GM21576 (cell line): Measurements from ENCODE around the gene CCDC73.
"Not testable (repeated sequence)": the region's sequence is repeated elsewhere in the genome, so short reads cannot be mapped to it uniquely, and the experiment has no call there.

Experiments
- ATAC-seq: cut with Tn5 transposase; IDR thresholded peaks from one replicate; pipeline ENCODE4 v1.9.1; 2021; ENCODE audit warnings: mild to moderate bottlenecking, moderate library complexity; ENCODE audit not compliant: unreplicated experiment

CCDC73 gene

DNA sequence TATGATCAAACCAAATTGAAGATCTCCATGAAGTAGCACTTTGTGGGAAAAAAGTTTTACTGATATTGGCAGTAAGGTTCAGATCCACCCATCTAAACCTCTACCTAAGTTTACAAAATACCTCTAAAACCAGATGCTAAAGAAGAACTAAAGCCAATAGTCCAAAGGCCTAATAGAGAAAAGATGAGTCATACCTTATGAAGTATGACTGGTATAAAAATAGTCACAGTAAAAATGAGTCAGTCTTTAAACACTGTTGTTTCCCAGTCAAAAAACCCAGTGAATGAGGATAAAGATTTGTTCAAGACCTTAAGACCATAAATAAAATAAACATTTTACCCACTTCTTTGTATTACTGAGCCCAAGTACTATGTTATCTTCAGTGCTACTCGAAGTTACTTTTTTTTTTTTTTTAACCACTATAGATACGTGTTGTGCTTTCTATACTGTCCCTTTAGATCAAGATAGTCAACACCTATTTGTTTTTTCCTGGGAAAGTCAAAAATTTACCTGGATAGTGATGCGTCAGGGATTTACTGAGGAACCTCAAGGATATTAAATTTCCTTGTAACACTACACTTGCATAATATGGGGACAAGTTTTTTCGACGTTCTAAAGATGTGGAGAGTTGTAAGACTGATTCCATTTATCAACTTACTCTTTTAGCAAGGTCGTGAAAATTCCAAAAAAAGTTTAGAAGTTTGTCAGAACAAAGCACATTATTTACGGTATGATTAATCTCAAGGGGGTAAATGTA is 87.3 kb downstream of the CCDC73 start:
- ATAC-seq = peak; percentile 94

DNA sequence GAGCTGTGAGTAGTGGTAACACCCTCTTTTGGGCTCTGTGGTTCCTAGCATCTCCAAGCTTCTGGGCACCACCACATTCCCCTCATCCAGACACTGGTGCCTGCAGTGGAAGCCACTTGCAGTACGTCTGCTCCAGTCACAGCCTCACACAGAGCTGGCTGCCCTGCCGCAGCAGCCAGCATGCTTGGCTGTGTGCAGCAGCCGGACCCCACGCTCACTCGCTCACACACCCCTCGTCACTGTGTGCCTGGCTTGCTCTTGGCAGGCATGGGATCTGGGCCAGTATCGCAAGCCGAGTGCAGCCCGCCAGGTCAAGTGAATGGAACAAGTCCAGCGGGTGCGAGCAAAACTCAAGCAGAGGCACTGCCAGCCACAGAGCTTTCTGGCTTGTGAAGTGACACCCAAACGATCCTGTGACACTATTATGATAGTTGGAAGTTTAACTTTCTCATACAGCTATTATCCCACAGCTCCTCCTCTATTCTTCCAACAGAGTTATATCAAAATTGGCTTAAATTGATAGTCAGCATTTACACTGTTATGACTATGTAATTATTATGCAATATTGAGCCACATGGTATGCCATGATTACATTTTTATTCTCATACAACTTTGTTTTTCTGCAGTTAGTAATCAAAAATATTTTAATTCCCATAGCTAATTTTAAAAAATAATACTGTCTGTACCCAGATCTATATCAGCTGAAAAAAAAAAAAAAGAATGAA is 89.0 kb downstream of the CCDC73 start:
- ATAC-seq = no peak

DNA sequence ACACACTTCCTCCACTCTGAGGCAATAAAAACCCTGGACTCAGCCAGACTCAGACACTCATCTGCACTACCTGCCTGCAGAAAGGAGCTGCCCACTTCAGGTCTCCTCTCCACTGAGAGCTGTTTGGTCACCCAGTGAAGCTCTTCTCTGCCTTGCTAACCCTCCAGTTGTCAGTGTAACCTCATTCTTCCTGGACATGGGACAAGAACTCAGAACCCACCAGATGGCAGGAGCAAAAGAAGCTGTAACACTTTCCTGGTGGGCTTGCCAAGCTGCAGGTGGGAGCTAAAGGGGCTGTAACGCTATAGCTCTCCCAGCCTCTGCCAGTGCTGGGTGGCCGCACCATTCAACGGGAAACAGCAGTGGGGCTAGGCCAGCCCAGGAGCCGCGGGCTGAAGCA is 89.7 kb downstream of the CCDC73 start:
- no peak for ATAC-seq

DNA sequence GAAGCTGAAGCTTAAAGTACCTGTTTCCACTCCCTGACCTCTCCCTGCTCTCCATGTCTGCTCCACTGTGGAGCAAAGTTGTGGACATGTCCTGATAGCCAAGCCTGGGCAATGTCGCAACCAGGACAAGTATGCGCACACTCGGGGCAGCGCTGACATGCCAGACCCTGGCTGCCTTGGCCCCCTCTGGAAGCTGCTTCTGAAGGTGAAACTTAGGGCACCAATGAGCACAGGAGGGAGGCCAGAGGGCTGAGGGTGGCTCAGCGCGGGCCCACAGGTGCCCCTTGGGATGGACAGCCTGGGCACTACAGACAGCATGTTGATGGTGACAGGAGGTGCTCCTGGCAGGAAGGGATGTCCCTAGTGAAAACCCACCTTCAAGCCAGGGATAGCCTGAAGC is 90.2 kb downstream of the CCDC73 start:
- ATAC-seq = no peak

DNA sequence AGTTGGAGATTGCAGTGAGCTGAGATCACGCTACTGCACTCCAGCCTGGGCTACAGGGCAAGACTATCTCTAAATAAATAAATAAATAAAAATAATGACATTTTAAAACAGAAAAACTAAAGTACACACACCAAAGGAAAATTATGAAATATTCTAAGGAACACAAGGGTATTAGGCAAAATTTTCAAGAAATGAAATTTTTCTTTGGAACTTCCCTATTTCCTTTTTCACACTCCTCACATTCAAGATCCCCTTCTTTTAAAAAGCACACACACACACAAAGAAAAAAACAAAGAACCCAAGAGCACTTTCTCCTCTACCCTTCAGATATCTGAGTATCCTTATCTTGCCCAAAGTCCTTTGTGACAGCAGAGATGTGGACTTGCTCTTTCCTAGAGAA is 92.8 kb downstream of the CCDC73 start:
- ATAC-seq = no peak

DNA sequence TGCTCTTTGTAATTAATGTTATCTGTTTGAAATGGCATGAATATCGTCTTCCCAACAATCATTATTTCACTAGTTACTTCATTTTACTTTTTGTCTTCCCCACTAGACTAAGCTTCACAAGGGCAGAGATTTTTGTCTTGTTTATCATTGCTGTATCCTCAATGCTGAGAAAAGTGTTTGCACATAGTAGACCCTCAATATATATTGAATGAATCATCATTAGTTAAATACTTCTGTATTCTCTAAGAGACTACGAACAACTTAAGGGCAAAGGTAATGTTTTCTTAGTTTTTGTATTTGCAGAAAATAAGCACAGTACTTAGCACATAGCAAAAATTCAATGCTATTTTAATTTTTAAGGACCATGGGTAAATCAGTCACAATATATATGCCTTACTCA is 95.9 kb downstream of the CCDC73 start:
- no peak for ATAC-seq

DNA sequence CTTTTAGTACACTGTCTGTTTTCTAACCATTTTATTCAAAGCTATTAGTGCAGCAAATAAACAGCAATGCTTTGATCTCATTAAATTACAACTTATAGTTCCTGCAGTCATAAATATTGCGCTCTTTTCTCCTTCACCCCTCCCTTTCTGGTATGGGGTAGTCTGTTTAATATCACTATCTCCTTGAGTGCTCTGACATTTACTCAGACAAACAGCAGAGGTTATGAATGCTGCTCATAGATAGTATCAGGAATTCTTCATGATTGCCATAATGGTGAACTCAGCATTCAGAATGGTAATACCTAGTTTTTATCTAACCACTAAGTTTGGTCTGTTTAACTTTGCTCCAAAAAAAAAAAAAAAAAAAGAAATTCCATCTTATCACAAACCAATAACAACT is 123.4 kb downstream of the CCDC73 start:
- ATAC-seq = no peak

DNA sequence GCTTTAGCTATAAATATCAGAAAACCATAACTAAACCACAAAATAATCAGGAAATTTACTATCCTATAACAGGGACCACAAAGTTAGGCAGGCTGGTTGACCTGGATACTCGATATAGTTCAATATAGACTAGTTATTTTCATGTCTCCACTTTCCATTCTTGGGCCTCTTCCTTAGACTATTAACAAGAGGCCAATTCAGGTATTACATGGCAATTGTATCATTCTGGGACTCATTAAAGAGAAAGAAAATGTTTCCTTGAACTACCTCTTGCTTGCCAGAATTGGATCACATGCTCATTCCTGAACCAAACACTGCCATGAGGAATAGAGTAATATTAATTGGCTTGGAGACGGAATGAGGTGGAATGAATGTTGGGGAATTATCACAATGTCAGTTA is 134.8 kb downstream of the CCDC73 start:
- no peak for ATAC-seq

DNA sequence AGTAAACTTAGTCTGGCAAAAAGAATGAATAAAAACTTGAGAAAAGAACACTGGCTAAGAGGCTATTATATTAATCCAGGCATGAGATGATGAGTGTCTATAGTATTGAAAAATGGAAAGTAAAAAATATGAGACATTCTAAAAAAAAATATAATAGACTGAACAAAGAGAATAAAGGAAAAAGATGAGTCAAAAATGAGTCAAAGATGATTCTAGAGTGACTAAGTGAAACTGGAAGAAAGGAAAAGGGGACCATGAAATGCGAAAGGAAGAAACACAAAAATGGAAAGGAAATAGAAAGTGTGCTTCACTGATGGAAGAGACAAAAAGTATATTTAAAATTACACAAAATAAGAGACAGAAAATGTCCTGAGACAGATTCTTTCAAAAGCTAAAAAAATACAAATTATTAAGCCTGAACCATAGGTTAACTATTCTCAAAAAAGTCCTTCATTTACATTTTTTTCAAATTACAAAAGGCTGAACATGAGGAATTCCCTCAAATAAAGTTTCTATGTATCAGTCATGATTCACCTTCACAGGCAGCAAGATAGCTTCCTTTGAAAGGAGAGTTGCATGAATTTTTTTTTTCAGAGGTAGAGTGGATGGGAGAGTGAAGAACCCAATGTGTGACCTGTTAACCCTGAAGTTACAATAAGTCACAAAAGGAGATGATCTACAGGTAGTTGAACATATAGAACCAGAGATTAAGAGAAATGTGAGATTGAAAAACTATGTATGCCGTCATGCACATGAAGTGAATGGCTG is 135.6 kb downstream of the CCDC73 start:
- no peak for ATAC-seq

DNA sequence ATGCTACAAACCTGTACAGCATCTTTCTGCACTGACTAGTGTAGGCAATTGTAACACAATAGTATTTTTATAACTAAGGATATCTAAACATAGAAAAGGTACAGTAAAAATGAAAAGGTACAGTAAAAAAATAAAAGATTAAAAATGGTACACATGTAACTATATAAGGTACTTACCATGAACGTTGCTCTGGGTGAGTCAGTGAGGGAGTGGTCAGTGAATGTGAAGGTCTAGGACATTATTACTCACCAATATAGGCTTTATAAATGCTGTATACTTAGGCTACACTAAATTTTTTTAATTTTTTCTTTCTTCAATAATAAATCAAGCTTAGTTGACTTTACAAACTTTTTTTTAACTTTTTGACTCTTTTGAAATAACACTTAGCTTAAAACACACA is 150.9 kb downstream of the CCDC73 start:
- no peak for ATAC-seq

DNA sequence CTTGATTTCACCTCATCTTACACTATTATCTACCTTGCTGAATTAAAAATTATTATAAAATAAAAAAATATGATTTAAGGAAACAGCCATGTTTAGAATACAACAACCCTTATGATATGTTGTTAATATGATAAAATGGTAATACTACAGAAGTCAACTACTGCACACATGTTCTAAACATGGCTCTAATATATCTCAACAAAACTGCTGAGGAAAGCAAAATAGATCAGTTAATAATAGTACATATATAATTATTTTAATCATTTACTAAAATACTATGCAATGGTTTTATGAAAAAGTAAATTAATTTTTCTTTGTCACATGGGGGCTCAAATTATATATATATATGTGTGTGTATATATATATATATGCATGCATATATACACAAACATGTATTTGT is 153.1 kb downstream of the CCDC73 start:
- ATAC-seq = no peak

DNA sequence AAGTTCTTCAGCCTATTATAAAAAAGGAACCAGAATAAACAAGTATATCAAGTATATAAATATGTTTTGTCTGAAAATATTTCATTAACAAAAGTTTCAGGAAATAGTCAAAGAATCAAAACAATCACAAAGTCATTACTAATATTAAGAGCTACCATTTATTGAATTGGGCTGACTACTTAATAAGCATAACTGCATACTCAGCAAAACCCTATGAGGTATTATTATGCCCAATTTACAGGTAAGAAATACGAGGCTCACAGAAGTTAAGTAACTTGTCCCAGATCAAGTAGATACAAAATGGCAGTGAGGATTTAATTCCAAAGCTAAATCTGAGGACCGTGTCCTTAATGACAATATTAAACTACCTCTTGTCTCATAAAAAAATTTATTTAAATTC is 158.6 kb downstream of the CCDC73 start:
- ATAC-seq = no peak

DNA sequence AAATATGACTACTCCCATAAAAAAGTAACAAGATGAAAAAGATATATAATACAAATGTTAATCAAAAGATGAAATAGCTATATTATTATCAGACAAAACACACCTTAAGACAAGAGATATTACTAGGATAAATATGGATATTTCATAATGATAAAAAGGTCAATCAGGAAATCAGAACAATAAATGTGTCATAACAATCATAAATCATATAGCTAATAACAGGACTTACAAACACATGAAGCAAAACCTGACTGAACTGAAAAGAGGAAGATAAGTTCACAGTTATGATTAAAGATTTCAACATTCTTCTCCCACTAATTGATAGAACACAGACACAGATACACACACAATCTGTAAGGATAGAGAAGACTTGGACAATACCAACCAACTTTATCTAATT is 163.6 kb downstream of the CCDC73 start:
- ATAC-seq = no peak

DNA sequence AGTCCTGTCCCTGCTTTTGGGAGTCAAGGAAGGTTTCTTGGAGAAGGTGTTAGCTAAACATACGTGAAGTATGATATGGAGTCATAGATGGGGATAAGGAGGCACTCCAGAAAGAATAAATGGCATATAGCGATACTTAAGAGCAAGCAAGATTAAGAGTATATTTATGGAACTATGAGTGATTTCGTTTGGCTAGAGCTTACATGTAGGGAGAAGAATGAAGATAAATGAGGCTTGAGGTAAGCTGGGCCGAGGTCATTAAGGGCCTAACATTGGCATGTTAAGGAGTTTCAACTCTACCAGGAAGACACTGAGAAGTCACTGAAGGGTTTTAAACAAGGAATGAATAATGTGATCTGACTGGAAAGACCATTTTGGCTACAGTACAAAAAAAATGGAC is 177.6 kb downstream of the CCDC73 start:
- ATAC-seq = no peak

DNA sequence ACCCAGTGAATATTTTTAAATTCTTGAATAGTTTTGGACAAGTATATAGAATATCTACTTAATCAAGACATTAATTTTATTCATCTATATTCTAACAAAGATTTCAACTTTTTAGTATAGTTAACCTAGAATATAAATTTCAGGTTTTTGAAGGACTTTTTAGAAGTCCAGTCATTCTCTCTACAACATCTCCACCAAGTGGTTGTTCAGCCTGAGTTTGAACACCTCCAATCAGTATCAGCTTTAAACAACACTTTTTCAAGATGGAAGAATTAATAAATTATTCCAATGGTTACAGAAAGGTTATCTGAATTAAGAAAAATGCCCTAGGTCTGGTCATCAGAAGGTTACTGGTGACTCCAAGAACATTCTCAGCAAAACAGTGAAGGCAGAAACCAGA is 179.0 kb downstream of the CCDC73 start:
- no peak for ATAC-seq

DNA sequence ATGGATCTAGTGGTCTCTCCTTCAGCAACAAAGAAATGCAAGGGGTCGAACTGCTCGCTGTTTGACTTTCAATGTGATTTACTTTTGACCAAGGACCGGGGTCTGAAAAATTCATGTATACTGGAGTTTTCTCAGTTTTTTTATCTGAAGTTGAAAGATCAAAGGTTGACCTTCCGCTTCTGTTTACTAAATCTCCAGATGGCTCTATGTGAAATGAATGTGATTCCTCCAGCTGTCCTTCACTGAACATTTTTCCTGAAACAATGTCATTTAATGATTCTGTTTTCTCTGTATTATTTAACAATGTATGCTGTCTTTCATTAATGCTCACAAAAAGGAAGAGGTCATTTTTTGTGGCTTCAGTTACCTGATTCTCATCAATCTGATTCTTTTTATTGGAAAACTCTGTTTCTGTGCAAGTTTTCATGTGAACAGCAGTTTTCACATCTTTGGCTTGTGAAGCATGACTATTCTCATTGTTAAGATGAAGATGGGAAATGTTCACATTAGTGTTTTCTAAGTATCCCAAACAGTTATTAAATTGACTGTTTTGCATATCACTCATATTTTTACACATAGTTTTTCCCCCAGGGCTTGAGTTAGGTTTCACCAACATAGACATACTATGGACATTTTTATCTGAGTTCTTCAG is 180.8 kb downstream of the CCDC73 start:
- no peak for ATAC-seq

DNA sequence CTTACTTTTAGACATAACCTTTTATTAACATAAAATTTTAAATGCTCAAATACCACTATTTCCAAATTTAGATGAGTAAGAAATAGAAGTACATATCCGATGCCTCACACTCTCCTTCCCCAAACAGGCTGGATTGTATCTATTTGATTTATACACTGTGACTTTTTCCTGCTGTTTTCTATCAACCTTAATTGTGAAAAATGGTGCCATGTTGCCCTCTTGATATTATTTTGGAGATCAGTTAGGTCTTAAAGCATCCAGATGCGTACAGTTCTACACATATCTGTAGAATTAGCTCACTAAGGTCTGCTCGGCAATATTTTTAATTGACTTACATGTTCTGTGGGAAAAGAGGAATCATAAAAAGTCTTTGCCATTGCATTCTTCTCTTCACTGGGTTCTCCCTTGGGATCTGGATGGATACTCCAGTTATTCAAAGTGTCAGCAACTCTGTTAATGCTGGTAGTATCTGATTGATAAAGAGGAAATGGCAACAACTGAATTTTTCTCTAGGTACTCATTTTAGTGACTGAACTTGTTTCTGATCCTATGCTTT is 183.6 kb downstream of the CCDC73 start:
- no peak for ATAC-seq

DNA sequence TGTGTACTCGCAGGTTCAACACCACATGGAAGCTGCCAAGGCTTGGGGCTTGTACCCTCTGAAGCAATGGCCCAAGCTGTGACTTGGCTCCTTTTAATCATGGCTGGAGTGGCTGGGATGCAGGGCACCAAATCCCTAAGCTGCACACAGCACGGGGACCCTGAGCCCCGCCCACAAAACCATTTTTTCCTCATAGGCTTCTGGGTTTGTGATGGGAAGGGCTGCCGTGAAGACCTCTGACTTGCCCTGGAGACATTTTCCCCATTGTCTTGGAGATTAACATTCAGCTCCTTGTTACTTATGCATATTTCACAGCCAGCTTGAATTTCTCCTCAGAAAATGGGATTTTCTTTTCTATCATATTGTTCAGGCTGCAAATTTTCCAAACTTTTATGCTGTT is 185.6 kb downstream of the CCDC73 start:
- ATAC-seq = not testable (repeated sequence)

DNA sequence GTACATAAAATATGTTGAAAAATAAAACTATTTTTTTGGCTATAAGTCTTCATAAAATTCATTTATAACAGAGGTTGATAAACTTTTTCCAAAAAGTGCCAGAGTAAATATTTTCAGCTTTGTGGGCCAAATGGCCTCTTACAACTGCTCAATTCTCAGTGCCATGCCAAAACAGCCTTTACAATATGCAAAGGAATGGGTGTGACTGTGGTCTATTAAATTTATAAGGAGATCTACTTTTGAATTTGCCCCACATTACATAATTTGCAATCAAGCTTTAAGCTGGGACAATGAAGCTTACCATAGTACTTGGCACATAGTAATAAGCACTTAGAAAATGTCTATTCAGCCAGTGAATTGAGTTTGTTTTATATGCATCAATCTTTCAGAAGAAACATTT is 188.2 kb downstream of the CCDC73 start:
- ATAC-seq = no peak

DNA sequence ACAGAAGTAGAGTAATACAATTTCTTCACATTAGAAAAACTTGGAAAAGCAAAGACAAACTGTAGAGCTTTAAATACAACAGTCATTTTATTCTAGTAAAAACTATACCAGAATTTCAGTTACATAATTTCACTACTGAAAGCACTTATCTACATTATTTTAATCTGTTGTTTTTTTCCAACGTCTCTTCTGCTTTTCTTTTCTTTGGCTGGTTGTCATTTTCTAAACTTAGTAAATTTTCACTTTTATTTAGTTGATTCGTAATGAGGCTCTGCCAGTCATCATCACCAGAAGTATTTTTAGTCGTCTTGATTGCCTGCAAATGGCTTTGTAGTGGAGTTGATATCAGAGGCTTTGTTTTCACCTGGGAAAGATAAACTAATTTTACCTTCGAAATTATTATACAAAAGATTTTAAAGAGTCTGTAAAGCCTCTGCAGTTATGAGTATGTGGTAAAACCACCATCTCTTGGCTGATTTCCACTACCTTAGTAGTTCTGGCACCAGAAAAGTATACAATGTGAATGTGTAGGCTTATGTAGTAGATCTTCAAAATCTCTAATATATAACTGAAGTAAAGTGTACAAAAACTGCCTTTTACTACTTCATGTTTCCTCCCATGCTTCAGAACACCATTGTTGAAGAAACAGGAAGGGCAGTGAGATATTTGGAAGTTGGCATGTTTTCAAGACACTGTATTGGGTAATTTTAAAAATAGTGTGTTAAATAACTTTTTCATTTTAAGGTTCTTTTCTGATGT is 191.6 kb downstream of the CCDC73 start:
- ATAC-seq = no peak
